ENCODE data around the gene MEAK7.

Gene MEAK7

GRCh38 chr16:84495506-84495905 is 9.0 kb downstream of the MEAK7 start:
- no peak overlapping the region for H3K4me3 ChIP-seq (ENCODE audit: low read depth, low read length)
- DNase-seq (ENCODE audit: low read depth), result no peak
- TF ChIP-seq MAX (IDR thresholded peaks at IDR 0.05; ENCODE audit: low read depth, low read length) (no peak), CTCF (IDR thresholded peaks at IDR 0.05; ENCODE audit: low read depth, low read length) (no peak), MYC (IDR thresholded peaks at IDR 0.05; ENCODE audit: low read depth, low read length) (no peak), POLR2A (IDR thresholded peaks at IDR 0.05; ENCODE audit: extremely low read depth, insufficient read length) (no peak)

GRCh38 chr16:84489131-84489530 is 15.3 kb downstream of the MEAK7 start:
- TF ChIP-seq MAX (IDR thresholded peaks at IDR 0.05; ENCODE audit: low read depth, low read length), result 0 out of 2 replicates have a peak, but pooled peaks have one; percentile 15
- TF ChIP-seq POLR2A (IDR thresholded peaks at IDR 0.05; ENCODE audit: extremely low read depth, insufficient read length), result no peak
- TF ChIP-seq CTCF (IDR thresholded peaks at IDR 0.05; ENCODE audit: low read depth, low read length), result no peak
- TF ChIP-seq MYC (IDR thresholded peaks at IDR 0.05; ENCODE audit: low read depth, low read length), result no peak
- H3K4me3 ChIP-seq (ENCODE audit: low read depth, low read length), result no peak overlapping the region
- no peak for DNase-seq (ENCODE audit: low read depth)

DNA sequence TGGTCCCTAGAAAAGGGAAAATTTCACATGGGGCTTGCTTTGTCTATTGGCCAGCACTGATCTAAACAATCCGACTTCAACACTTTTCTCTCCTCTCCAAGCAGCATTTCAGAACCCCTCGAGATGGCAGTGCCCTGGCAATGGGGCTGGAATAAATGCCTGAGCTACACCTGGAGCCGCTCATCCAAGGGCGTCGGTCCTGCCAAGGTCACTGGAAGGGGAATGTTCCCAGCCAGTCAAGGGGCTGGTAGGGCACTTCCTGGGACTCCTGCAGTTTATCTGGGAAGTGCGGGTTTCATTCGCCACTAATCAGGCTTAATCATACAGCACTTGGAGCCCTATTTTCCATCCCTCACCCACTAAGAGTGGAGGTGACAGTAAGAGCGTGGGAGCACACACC is 17.1 kb downstream of the MEAK7 start:
- no peak for TF ChIP-seq MAX (IDR thresholded peaks at IDR 0.05; ENCODE audit: low read depth, low read length)
- TF ChIP-seq POLR2A (IDR thresholded peaks at IDR 0.05; ENCODE audit: extremely low read depth, insufficient read length), result no peak
- TF ChIP-seq MYC (IDR thresholded peaks at IDR 0.05; ENCODE audit: low read depth, low read length), result no peak
- TF ChIP-seq CTCF (IDR thresholded peaks at IDR 0.05; ENCODE audit: low read depth, low read length), result no peak
- H3K4me3 ChIP-seq (ENCODE audit: low read depth, low read length), result no peak overlapping the region
- DNase-seq (ENCODE audit: low read depth), result no peak

DNA sequence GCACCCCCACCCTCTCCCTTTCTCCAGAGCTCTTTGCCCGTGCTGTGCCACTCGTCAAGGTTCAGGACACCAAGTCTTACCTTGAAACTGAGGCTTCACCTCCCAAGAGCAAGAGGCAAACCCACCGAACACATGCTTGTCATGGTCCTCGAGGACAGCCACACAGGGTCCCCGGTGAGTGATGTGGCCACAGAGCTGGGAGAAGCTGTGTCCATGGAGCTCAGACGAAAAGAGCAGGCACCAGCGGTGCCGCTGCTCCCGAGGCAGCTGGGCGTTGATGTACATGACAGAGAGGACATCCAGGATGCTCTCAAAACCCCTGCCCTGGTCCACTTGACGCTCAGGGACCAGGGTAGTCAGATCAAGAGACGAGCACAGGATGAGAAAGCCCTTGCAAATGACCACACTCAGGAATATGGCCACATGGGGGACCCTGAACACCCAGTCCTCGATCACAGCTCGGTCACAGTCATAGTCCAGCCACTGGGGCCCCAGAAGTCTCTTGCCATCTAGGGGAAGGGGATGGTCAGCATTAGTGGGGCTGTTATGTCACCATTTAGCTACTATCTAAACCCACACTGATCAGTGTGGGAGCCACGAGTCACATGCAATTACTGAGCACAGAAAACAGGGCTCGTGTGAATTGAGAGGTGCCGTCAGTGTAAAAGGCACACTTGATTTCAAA is 17.8 kb downstream of the MEAK7 start:
- TF ChIP-seq CTCF (IDR thresholded peaks at IDR 0.05; ENCODE audit: low read depth, low read length), result no peak
- TF ChIP-seq MYC (IDR thresholded peaks at IDR 0.05; ENCODE audit: low read depth, low read length), result no peak
- TF ChIP-seq MAX (IDR thresholded peaks at IDR 0.05; ENCODE audit: low read depth, low read length), result no peak
- no peak for TF ChIP-seq POLR2A (IDR thresholded peaks at IDR 0.05; ENCODE audit: extremely low read depth, insufficient read length)
- DNase-seq (ENCODE audit: low read depth), result no peak
- no peak overlapping the region for H3K4me3 ChIP-seq (ENCODE audit: low read depth, low read length)

DNA sequence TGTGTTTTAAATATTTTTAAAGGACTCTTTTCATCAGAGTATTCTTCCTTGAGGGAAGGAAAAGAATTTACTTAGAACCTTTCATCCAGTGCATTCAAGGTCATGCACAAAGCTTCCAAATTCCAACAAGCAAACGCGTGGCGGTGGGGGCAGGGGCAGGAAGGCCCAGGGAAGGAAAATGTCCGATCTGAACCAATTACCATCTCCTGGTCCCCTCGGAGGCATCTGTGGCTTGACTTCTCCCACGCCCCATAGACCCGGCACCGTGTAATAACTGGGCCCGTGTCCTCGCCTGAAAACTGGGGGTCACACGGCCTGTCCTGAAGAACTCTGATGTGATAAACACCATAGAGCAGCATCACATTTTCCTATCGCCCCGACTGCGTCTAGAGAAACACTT is 18.3 kb downstream of the MEAK7 start:
- H3K4me3 ChIP-seq (ENCODE audit: low read depth, low read length), result no peak overlapping the region
- DNase-seq (ENCODE audit: low read depth), result no peak
- no peak for TF ChIP-seq CTCF (IDR thresholded peaks at IDR 0.05; ENCODE audit: low read depth, low read length)
- no peak for TF ChIP-seq MAX (IDR thresholded peaks at IDR 0.05; ENCODE audit: low read depth, low read length)
- no peak for TF ChIP-seq POLR2A (IDR thresholded peaks at IDR 0.05; ENCODE audit: extremely low read depth, insufficient read length)
- TF ChIP-seq MYC (IDR thresholded peaks at IDR 0.05; ENCODE audit: low read depth, low read length), result no peak

All from NB4 (cell line).